RPMI8226 (cell line): Measurements from ENCODE around the gene B3GALNT2.
"Not testable (repeated sequence)": the region's sequence is repeated elsewhere in the genome, so short reads cannot be mapped to it uniquely, and the experiment has no call there.

ENCODE experiments used
- DNase-seq: peaks from one replicate; pipeline ENCODE4 v3.0.0-alpha.2; 2015

The B3GALNT2 gene

DNA sequence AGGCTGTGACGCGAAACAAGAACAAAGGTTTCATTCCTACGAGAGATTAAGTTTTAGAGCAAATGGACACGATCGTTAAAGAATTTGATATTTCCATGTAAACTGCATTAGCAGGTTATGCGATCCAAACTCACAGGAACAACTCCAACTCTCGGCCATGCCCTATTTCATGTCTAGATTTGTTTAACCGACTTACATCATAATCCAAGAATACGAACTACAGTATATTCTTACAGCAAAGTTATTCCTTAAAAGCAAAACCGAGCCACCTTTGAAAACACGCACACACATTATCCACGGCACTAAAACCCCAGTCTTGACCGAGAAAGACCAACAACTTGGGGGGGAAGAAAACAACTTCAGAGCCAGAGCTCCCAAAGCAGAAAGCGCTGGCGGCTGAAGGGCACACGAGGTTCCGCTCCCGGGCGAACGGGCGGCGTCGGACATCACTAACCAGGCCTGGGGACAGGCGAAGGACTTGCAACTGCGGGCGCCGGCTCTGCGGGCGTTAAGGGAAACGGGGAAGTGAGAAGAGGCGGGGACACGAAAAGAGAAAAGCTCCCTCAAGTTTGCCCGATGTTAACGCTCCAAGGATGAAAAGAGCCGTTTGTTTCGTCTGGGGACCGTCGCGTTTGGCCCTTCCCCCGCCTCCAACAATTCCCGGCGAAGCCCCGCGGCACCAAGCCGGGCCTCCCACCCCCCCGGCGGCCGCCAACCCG is 690 bp downstream of the B3GALNT2 start:
- DNase-seq = peak; percentile 87

DNA sequence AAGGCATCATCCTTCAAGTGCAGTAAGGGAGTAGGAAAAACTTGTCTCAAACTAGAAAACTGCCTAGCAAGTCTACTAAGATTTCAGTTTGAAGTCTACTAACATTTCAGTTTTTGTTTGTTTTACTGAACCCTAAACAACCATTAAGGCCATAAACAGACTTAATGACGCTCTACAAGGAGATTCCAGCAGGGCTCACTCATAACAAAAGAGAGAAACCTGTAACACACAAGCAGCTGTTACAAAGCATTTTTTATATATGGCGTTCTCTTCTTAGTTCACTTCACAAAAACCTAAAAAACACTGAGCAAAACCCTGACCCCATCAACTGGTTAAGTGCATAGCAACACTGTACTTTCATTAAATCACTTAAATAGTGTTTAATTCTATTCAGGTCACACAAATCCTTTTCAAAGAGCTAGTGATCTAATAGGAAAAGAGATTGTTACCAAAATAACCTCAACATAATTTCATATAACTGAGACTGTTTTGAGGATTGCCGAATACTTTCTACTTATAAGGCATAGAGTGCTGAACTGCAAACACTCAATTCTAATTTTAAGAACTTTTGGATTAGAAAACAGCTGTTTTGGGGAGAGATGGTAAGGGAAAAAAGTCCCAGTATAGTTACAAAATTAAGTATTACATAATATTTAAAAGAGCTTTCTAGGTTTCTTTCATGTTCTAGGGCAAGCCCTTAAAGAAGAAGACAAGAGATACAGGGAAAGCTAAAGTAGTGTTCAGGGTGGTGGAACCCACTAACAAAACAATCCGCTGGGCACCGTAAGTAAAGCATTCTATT is 1.4 kb downstream of the B3GALNT2 start:
- peak; percentile 42 for DNase-seq

DNA sequence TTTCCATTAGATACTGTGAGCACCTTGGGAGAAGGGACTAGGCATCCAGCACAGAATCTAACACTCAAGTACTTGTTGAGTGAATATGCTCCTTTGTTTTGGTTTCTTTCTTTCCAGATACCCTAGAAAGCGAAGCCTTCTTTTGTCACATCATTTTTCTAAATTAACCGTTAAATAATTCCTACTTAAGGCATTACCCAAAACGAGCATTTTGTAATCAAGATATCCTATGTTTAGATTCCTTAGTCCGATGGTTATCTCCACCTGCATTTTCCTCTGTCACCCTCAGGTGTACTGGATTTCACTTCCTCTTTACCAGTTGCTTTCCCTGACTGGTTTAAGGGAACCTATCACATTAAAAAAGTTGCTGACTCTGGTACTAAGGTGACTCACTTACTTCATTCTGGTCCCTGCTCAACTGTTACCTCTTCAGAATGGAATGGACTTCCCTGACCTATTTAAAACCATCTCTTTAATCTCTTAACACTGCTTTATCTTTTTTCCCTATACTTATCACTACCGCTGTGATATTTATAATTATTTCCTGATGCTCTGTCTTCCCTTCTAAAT is 3.2 kb downstream of the B3GALNT2 start:
- peak; percentile 89 for DNase-seq

DNA sequence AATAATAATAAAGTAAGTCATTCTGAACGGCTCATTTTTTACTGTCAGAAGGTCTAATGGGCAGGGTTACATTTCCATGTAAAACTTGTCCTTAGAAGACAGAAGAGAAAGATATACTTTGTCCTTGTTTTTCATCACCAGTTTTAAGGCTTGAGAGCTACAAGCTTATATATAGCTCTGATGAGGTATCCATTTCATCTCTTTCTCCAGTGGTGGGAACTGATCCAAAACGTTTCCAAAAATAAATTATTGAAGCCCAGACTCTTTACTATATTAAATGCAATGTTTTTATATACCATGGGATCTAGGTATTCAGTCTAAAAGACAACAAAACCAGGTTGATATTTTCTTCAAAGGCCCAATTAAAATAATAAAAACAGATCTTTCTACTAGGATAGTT is 8.7 kb downstream of the B3GALNT2 start:
- no peak for DNase-seq

DNA sequence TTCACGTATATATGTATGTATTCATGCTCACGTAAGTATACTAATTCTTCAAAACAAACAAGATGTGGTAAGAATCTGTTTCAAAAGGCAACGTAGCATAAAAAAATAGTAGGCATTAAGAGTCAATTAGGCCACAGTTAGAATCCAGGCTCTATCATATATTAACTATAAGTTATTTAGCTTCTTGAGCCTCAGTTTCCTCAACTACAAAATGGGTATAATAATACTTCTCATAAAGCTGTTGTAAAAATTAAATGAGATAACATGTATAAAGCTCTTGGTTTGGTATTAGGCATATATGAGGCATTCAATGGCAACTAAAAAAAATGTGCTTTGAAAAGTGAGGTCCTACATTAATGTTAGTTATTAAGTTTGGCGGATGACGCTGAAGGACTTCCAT is 9.2 kb downstream of the B3GALNT2 start:
- no peak for DNase-seq

DNA sequence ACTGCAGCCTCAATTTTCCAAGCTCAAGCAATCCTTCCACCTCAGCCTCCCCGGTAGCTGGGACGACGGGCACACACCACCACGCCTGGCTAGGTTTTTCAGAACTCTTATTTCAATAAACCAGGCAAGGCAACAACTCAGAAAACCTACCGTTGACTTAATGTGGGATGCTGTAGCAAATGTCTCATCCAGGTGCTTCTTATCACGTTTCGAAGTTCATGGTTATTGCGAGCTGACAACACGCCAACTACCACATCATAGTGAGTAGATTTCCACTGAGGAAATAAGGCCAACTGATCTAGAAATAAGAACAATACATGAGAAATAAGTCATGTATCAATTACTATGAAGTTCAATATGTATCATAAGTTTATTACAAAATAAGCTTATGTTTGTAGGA is 9.7 kb downstream of the B3GALNT2 start:
- DNase-seq = no peak

DNA sequence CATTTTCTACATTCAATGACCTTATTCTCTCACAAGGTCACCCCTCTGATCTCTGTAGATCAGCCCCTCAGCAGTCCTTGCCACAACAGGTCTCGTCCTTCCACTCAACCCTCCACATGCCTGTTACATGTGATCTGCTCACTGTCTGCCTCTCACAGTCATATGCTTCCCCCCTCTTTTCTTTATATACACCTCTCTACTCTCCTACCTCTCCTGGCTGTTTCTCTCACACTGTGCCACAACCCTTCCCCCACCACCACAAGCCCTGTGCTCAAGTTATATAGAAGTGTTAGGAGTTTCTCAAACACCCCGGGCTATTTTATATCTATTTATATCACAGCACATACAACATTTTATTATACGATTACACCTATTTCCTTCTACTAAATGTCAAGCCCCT is 12.6 kb downstream of the B3GALNT2 start:
- no peak for DNase-seq

DNA sequence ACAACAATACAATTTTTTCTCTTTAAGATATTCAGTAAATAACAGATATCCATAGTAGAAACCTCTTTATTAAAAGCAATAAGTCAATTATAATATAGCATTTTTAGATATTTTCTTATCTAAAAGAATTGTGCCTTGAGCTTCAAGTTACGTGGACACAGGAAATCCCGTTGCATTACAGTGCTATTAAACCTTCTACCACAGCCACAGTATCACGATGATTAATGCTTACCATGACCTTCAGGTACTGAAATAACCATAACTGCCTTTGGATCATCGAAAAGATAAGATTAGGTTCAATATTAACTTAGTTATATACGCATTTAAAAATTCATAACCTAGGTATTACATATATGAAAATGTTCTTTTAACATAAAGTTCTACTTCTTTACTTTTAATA is 17.9 kb downstream of the B3GALNT2 start:
- DNase-seq = no peak

DNA sequence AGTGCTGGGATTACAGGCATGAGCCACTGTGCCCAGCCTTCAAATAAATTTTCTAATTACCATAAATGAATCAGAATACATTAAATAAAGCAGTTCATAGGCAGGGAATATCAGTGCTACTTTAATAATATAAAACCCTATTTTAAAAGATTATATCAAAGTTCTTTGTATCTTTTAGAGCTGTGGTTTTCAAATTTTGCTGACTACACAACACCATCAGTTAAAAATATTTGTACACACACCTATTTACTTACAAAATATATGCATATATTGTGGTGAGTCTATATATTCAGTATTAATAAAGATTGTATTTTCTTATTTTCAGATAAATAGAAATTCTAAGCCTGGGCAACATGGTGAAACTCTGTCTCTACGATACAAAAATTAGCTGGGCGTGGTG is 18.7 kb downstream of the B3GALNT2 start:
- DNase-seq = no peak

DNA sequence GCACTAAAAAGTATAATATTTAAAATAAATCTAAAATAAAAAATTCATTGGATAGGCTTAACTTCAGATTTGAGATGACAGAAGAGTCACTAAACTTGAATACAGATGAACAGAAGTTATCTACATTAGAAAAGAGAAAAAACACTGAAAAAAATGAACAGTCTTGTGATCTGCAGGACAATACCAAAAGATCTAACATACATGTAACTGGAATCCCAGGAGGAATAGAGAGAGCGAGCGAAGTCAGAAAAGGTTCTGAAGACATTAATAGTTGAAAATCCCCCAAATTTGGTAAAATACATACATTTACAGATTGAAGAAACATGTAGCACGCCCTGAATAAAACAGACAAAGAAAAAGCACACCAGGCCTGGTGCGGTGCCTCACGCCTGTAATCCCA is 21.2 kb downstream of the B3GALNT2 start:
- DNase-seq = no peak

DNA sequence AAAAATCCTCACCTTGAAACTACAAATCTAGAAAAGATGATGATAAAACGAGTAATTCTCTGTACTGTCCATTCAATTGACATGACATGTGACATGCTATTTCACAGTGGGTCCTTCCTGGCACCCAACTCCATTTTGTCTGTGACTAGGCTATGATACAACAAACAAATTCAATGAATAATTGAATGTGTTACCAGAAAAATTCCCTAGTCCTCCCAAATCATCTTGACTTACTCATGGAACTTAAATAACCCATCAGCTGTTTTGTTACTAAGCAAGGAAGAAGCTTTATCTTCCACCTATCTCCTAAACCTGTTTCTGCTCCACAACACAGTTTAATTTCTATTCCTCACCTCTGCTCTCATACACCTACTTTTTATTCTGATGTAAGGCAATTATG is 30.4 kb downstream of the B3GALNT2 start:
- DNase-seq = no peak

DNA sequence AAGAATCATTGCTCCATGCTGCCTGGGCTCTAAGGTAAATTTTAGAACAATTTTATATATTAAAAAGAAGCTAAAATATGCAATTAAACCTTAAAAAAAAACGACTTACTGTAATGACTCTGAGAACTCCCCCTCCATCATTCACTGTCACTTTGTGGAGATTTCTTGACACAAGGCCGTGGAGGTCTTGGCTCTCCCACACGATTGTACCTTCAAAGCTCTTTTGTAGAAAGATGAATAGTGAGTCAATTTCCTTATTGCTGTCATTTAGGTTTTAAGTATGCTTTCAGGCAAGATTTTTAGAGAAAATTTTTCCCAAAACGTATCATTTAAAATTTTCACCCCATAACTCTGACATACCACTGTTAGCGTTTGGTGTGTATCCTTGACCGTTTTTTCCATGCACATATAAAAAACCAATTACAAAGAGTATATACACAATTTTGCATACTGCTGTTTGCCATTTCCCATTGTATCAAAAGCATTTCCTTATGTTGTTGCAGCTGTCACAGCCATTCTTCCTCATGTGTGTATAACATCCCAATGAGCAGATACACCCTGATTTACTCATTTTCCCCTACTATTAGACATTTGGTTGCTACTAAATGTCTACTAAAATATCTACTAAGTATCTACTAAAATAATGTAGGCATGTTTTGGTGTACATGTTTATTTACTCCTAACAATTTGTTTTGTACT is 33.4 kb downstream of the B3GALNT2 start:
- DNase-seq = no peak

DNA sequence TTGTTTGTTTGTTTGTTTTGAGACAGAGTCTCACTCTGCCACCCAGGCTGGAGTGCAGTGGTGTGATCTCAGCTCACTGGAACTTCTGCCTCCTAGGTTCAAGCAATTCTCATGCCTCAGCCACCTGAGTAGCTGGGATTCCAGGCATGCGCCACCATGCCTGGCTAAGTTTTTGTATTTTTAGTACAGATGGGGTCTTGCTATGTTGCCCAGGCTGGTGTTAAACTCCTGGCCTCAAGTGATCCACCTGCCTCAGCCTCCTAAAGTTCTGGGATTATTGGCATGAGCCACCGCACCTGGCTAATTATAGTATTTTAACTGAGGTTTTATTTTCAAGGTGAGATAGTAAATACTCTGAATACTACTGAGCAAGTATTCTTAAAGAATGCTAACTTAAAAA is 34.4 kb downstream of the B3GALNT2 start:
- not testable (repeated sequence) for DNase-seq

DNA sequence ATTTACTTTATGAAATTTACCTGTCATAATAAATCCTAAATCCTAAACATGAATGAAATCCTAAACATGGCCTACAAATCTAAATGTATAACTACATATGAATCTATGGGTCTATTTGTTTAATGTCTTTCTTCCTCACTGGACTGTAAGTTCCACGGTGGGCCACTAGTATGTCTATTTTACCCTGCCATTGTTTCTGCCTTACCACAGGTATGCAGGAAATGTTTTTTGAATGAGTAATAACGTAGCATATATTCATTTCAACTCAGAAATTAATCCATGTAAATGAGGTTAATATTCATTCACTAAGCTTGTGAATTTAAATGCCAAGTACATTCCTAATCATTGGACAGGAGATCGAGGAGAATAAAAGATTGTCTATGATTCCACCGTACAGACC is 35.3 kb downstream of the B3GALNT2 start:
- DNase-seq = no peak

DNA sequence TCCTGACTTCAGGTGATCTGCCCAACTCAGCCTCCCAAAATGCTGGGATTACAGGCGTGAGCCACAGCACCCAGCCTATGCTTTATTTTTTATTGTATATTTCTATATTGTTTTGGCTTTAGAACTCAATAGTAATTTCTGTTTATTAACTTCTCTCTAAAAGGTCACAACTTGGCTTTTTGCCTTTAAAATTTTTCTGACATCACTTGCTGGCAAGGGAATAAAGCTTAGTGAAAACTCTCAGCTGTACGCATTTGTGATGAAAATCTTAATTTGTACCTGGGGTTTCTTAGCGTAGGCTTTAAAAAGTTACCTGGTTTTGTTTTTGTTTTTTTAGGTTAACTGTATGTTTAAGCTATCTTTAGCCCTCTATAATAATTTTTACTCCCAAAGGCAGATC is 36.2 kb downstream of the B3GALNT2 start:
- no peak for DNase-seq

DNA sequence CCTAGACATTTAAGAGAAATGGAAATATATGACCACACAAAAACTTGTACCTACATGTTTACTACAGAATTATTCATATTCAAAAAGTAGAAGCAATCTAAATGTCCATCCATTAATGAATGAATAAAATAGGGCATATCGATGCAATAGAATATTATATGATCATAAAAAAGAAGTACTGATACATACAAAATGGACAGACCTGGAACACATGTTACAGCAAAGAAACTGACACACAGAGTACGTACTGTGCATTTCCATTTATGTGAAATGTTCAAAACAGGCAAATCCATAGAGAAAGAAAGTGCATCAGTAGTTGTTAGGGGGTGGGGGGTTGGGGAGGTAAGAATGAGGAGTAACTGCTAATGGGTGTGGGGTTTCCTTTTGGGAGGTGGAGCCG is 39.2 kb downstream of the B3GALNT2 start:
- no peak for DNase-seq

DNA sequence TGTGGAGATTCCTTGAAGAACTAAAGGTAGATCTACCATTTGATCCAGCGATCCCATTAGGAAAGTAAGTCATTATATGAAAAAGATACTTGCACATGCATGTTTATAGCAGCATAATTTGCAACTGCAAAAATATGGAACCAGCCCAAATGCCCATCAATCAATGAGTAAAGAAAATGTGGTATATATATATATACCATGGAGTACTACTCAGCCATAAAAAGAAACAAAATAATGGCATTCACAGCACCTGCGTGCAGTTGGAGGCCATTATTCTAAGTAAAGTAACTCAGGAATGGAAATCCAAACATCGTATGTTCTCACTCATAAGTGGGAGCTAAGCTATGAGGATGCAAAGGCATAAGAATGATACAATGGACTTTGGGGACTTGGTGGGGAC is 41.4 kb downstream of the B3GALNT2 start:
- not testable (repeated sequence) for DNase-seq

DNA sequence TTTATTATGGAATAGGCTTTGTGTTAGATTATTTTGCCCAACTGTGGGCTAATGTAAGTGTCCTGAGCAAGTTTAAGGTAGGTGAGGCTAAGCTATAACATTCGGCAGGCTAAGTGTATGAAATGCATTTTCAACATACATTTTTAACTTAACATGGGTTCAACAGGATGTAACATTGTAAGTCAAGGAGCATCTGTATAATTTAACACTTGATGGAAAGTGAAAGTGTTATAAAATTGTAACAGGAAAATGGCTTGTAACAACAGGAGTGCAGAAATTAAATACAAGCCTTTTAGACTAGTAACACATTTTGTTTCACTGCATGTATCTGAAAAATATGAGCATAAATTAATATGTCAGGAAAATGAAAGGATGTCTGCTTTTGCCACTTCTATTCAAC is 42.3 kb downstream of the B3GALNT2 start:
- DNase-seq = no peak

DNA sequence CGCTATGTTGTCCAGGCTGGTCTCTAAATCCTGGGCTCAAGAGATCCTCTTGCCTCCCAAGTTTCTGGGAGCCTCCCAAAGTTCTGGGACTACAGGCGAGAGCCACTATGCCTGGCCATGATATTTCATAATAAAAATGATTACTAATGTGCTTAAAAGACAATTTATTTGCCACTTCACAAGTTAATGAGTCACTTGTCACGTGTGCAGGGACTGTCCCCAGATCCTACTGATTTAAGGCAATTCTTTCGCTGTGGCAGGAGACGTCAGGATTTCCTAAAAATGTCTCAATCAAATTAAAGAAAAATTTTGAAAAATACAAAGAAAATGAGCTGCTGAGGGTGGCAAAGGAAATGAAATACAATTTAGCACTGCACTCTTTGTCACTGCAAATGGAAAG is 43.5 kb downstream of the B3GALNT2 start:
- no peak for DNase-seq

DNA sequence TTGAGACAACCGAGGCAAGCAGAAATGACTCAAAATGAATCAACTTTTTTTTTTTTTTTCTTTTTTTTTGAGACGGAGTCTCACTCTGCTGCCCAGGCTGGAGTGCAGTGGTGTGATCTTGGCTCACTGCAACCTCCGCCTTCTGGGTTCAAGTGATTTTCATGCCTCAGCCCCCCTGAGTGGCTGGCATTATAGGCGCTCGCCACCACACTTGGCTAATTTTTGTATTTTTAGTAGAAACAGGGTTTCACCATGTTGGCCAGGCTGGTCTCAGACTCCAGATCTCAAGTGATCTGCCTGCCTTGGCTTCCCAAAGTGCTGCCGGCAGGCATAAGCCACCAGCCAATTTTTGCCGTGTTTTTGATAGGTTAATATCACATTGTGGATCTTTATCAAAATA is 46.4 kb downstream of the B3GALNT2 start:
- not testable (repeated sequence) for DNase-seq

DNA sequence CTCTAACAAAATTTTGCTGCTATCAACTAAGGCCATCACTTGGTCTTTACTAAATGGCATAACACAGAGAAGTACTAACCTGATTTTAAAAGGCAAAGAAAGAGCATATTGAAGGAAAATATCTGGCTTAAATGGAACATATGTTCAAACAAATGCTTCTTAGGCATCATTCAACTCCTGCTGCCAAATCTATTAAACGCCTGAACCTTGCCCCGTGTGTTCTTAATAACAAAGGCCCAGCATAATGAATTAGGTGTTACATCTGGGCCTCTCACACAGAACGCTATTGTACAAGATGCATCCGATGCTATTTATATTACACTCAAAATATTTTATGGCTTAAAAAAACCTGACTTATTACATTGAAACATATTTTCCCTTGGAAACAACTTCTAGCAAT is 48.4 kb downstream of the B3GALNT2 start:
- no peak for DNase-seq

DNA sequence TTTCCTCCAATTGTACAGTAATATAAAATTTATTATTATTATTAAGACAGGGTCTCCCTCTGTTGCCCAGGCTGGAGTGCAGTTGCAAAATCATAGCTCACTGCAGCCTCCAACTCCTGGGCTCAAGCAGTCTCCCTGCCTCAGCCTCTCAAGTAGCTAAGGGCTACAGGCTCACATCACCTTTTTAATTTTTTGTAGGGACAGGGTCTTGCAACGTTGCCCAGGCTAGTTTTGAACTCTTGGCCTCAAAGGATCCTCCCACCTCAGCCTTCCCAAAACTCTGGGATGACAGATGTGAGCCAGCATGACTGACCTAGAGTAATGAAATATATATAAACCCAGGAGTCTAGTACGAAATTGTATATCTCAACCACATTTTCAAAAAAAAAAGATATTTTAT is 49.2 kb downstream of the B3GALNT2 start:
- no peak for DNase-seq

DNA sequence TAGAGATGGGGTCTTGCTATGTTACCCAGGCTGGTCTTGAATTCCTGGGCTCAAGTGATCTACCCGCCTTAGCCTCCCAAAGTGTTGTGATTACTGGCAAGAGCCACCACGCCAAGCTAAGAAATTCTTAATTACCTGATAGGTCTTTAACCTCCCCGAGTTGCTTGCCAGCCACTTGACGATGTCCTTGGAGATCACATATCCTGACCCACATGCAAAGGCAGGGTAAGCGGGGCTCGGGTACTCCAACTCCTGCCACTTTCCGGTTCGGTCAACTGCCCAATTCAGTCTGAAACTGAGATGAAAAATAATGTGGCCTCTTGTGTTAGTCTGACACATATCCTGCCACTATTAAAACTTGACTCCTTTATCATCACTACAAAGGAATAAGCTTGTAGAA is 50.2 kb downstream of the B3GALNT2 start:
- no peak for DNase-seq
